Endothelial cell of umbilical vein (primary cell): ENCODE measurements around the gene TSPAN14. TPM values are rescaled to one million over a fixed set of nuclear protein-coding genes. Genes with fewer than 3 reads are reported as not detected.
A peak's percentile ranks its signal among the peaks of the same experiment; 100 is the strongest.

Source experiments
- BruUV-seq: library from RNA; stranded (reverse); fragments of 400-500 nt; replicated peaks from 2 replicates; lab custom pipeline; 2021; lab: Mats Ljungman, UMichigan
- CTCF ChIA-PET: fragments of 300-600, 350-600 bp; sonication (Branson Sonifier 250); formaldehyde crosslinking; loops from one replicate; lab custom pipeline; 2021; ENCODE audit warnings: antibody characterized with exemption, inconsistent platforms; lab: Charles Lee
- POLR2A ChIA-PET: fragments of 300-600, 350-600 bp; sonication (Branson Sonifier 250); formaldehyde crosslinking; loops from one replicate; lab custom pipeline; 2021; ENCODE audit warnings: antibody characterized with exemption, inconsistent platforms; lab: Charles Lee
- DNase-seq: peaks from one replicate; pipeline ENCODE4 v3.0.0-alpha.2; 2011; ENCODE audit warnings: low read depth, low spot score
- FAIRE-seq: peaks from 2 replicates; lab custom pipeline; 2011; peaks lifted over from hg19 to GRCh38; lab: Jason Lieb, UNC
- H2AFZ ChIP-seq: 2 replicates; pipeline ENCODE4 v1.6.0; 2012; ENCODE audit warnings: low read depth, low read length, control low read depth, inconsistent platforms
- H3K27ac ChIP-seq: 2 replicates; pipeline ENCODE4 v1.5.1; 2011; ENCODE audit warnings: low read depth, mild to moderate bottlenecking, control low read depth, low read length, moderate library complexity; ENCODE audit not compliant: insufficient read depth
- H3K27me3 ChIP-seq, 2 experiments: 2 replicates each; pipeline versions ENCODE4 v1.6.0 to v1.6.1; 2011; ENCODE audit warnings: low read length in 2 of 2, mixed read lengths in 1 of 2; ENCODE audit not compliant: control insufficient read depth in 2 of 2, insufficient read depth in 2 of 2
- H3K36me3 ChIP-seq, 2 experiments: 2 replicates in 1 of 2; 3 replicates in 1 of 2; pipeline ENCODE4 v1.5.1; 2011; ENCODE audit warnings: low read length in 2 of 2, mild to moderate bottlenecking in 1 of 2, moderate library complexity in 1 of 2; ENCODE audit not compliant: control insufficient read depth in 2 of 2, insufficient read depth in 2 of 2; ENCODE audit errors: extremely low read depth in 1 of 2
- H3K4me1 ChIP-seq: 3 replicates; pipeline ENCODE4 v1.5.1; 2011; ENCODE audit warnings: mild to moderate bottlenecking, low read length; ENCODE audit not compliant: control insufficient read depth, insufficient read depth; ENCODE audit errors: extremely low read depth
- H3K4me2 ChIP-seq: 2 replicates; pipeline ENCODE4 v1.6.1; 2011; ENCODE audit warnings: low read length, control low read depth, mixed read lengths; ENCODE audit not compliant: insufficient read depth
- H3K4me3 ChIP-seq, 3 experiments: fragments of 200-600 bp in 1 of 3; sonication (generic), shearing (Covaris generic) in 1 of 3; replicated peaks in 1 of 3; 2 replicates each; pipeline ENCODE4 v1.5.1; 2011 to 2016; ENCODE audit warnings: control low read depth in 3 of 3, low read length in 3 of 3, mild to moderate bottlenecking in 2 of 3, inconsistent platforms in 1 of 3, low read depth in 1 of 3, moderate library complexity in 1 of 3; ENCODE audit not compliant: insufficient read depth in 1 of 3
- H3K79me2 ChIP-seq: 2 replicates; pipeline ENCODE4 v1.6.0; 2012; ENCODE audit warnings: low read length, inconsistent platforms; ENCODE audit not compliant: control insufficient read depth, insufficient read depth
- H3K9ac ChIP-seq: replicated peaks from 2 replicates; pipeline ENCODE3; 2011; ENCODE audit warnings: low read length, control low read depth; ENCODE audit not compliant: insufficient read depth; ENCODE audit errors: extremely low read depth
- H3K9me1 ChIP-seq: replicated peaks from 3 replicates; pipeline ENCODE4 v1.6.0; 2011; ENCODE audit warnings: mild to moderate bottlenecking, low read length; ENCODE audit not compliant: control insufficient read depth, insufficient read depth; ENCODE audit errors: extremely low read depth
- H3K9me3 ChIP-seq: replicated peaks from 2 replicates; pipeline ENCODE4 v1.5.1; 2012; ENCODE audit warnings: low read length, inconsistent platforms; ENCODE audit not compliant: control insufficient read depth, insufficient read depth
- H4K20me1 ChIP-seq: replicated peaks from 2 replicates; pipeline ENCODE3; 2011; ENCODE audit warnings: mild to moderate bottlenecking, low read length; ENCODE audit not compliant: control insufficient read depth, insufficient read depth; ENCODE audit errors: extremely low read depth
- CTCF ChIP-seq, 2 donors: IDR thresholded peaks; 1 replicate in 1 of 2; 2 replicates in 1 of 2; pipeline ENCODE4 v1.5.1; 2011; ENCODE audit warnings: low read length in 2 of 2, mild to moderate bottlenecking in 2 of 2, moderate library complexity in 2 of 2, control low read depth in 1 of 2, inconsistent platforms in 1 of 2, low read depth in 1 of 2; ENCODE audit not compliant: insufficient read depth in 1 of 2; ENCODE audit errors: extremely low read depth in 1 of 2
- GATA2 ChIP-seq: IDR thresholded peaks from 2 replicates; pipeline ENCODE4 v1.7.0; 2011; ENCODE audit warnings: low read depth, mild to moderate bottlenecking, moderate library complexity, mixed read lengths, low read length; ENCODE audit not compliant: insufficient read length, insufficient read depth
- MYC ChIP-seq: IDR thresholded peaks from one replicate; pipeline ENCODE4 v1.6.1; 2011; ENCODE audit warnings: mild to moderate bottlenecking, low read depth, low read length
- POLR2A ChIP-seq: IDR thresholded peaks from 2 replicates; pipeline ENCODE4 v1.6.1; 2012; ENCODE audit warnings: low read depth, mild to moderate bottlenecking, control low read depth, low read length
- dilution Hi-C: fragments of 300-500 bp; cut with MboI; formaldehyde crosslinking; loops from one replicate; pipeline ENCODE4 v1.15.0; 2019; ENCODE audit warnings: low sequenced_read_pairs; ENCODE audit not compliant: extremely low pct_ligation_motif_present
- intact Hi-C: fragments of 100-400 bp; cut with micrococcal nuclease; formaldehyde crosslinking; loops from one replicate; pipeline ENCODE4 v1.10.0; 2022
- polyA plus RNA-seq, 4 experiments: library from polyadenylated mRNA; depleted of rRNA in 3 of 4; stranded (reverse) in 3 of 4; unstranded in 1 of 4; fragments of >200 nt; gene quantifications; 2 replicates each; pipeline versions ENCODE4 v1.2.1 to v1.2.3, GENCODE V29; 2011 to 2012; ENCODE audit warnings: missing spikeins in 1 of 4
- total RNA-seq: library from RNA; stranded (reverse); gene quantifications from 2 replicates; pipeline ENCODE4 v1.2.3, GENCODE V29; 2021

TSPAN14 gene
- total and polyA plus RNA-seq, 2 donors (not counting 3 experiments of a cell fraction or from before 2014, with no cell fraction given): 210 to 242 TPM

- no TSS peak for BruUV-seq
- Histone ChIP-seq H3K4me1 (peaks cover 94% of the 10 kb centered on the region), H3K36me3 (peaks cover 0 to 7% of the 10 kb centered on the region in 2 experiments), H4K20me1 (peaks cover 6% of the 10 kb centered on the region), H2AFZ (no peak overlapping the region), H3K9me3 (no peaks in the 10 kb centered on the region), H3K9ac (peak overlapping the region; percentile 20), H3K4me3 (no peak overlapping the region), H3K4me2 (peak overlapping the region; percentile 86), H3K27me3 (no peaks in the 10 kb centered on the region), H3K79me2 (peaks cover 99% of the 10 kb centered on the region), H3K27ac (peak overlapping the region; percentile 79), H3K9me1 (no peaks in the 10 kb centered on the region)
- intact Hi-C loops: no loop called here
- FAIRE-seq (no peak), DNase-seq (no peak)
- dilution Hi-C loops: no loop called here
- ChIA-PET POLR2A (interaction anchor here (1.5 kb wide), 1 partner anchor 10 kb away, joined by 5 read pairs; no protein-coding TSS in a partner anchor), CTCF (interaction anchor here (1.0 to 37.4 kb wide), 5 partner anchors 9 to 40 kb away, joined by 3 to 1118 read pairs (median 7); no protein-coding TSS in a partner anchor)
- TF ChIP-seq MYC (no peak), GATA2 (no peak), CTCF (IDR thresholded peaks at IDR 0.05; ENCODE audit: extremely low read depth in 1 of 2, insufficient read depth in 1 of 2, low read depth in 1 of 2, low read length in 2 of 2) (no peak), POLR2A (no peak)
Observed at GRCh38 chr10:80465839-80466590, 11.9 kb downstream of the TSPAN14 start.
